ENCODE results near the gene KDM4C.

Gene KDM4C

DNA sequence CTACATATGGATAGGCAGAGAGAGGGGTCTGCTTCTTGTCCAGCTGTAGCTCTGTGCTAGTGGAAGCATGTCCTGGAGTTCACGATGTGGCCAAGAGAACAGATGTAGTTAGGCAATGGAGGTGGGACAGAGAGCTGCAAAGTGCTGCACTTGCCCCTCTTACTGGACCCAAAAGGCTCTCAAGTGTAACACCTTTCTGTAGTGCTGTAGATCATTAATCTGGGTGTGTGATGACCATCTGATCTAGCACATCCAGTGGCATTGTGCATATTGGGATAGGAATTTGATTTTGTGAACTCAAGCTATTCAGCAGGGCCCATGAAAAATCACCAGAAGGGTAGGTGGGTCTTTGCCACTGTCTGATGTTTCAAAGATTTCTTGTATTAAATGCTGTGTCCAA is 151.4 kb downstream of the KDM4C start:
- no peak for DNase-seq

DNA sequence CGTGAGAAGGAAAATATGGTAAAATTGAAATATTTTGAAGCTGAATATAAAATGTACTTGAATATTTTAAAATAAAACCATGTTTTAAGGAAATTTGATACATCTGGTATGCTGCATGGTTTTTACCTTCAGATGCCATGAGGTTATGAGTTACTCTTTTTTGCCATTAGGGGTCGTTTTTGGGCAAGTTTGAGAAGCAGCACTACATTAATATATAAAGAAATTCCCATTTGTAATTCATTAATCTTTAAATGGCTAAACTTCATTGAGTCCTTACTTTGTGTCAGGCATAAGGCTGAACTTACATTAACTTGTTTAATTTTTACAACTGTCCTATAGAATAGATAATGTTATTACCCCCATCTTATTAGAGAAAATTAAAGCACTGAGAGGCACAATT is 152.3 kb downstream of the KDM4C start:
- DNase-seq: no peak

- no peak for DNase-seq
Observed at GRCh38 chr9:6910497-6910896, 152.7 kb downstream of the KDM4C start.

DNA sequence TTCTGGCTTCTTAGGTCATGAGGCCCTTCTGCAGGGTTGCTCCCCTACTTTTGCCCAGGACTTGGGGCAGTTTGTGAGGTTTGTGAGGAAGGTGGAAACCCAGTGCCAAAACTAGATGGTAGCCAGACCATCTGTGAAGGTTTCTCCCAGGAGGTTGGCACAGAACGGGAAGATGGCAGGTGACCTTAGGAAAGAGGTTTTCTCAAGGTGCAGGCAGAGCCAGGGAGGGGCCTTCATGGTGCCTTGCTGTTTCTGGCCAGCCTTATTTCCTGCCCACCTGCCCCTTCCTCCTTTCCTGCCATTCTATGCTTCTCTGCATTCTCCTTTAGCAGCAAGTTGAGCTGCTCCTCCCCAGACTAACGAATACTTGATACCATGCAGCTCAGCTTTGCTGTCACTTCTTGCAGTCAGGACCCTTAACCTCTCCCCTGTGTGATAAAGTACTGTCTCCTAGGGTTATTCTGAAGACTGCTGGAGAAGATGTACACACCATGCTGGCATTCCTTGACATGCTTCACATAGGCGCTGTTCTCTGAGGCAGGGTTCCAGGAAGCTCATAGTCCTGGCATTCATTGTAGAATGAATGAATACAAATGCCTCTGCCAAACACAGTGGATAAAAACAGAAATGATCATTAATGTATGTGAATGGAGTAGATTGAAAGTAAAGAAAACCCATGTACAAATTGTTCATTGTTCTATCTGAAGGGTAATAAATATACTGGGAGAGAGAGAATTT is 154.3 kb downstream of the KDM4C start:
- no peak for DNase-seq

- no peak for DNase-seq
Observed at GRCh38 chr9:6915635-6916034, 157.9 kb downstream of the KDM4C start.

- no peak for DNase-seq
Observed at GRCh38 chr9:6917162-6917561, 159.4 kb downstream of the KDM4C start.

GRCh38 chr9:6920041-6920440 is 162.3 kb downstream of the KDM4C start:
- DNase-seq: no peak

DNA sequence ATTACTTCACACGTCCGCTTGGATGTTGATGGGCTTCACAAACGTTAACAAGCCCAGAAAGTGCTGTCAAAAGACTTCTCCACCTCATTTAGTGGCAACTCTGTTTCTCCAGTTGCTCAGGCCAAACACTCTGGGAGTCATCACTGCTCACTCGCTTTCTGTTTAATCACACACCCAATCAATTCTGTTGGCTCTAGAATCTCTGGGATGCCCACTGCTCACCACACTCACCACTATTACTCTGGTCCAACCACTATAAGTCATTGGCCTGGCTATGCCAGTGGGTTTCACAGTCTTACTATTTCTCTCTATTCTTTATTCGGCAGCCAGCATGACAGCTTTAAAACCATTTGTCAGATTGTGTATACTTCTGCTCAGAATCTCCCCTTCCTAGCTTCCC is 163.5 kb downstream of the KDM4C start:
- DNase-seq: no peak

- DNase-seq: no peak
Observed at GRCh38 chr9:6922124-6922676, 164.4 kb downstream of the KDM4C start.

DNA sequence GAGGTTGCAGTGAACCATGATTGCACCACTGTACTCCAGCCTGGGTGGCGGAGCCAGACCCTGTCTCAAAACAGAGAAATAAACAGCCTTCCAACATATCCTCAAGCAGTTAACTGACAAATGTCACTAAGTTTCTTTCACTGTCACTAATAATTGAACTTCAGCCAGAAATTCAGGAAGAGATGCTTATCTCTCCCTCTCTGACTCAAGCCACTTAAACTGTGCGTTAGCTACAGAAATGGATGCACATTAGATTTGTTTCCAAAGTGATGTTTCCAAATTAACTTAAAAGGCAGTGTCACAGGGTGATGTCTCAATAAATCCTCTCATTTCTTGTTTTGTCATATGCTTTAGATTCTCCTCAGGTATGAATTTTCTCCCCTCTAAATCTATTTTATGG is 164.9 kb downstream of the KDM4C start:
- no peak for DNase-seq

DNA sequence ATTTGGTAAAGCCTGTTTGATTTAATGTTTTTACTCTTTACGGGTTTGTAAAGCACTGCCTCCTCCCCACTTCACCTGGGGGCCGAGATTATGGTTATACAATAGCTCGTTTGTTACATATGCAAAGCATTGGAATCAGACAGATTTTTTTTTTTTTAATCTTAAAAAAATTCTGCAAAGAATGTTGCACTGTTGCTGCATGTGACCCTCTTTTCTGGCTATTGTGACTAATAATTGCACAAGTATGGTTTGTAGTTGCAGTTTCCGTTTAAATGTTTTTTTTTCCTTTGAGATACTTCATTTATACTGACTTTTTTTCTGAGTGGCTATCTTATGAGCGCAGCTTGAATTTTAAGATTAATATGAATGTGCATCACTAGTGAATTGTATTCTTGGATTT is 165.3 kb downstream of the KDM4C start:
- DNase-seq: no peak

GRCh38 chr9:6924149-6924548 is 166.4 kb downstream of the KDM4C start:
- no peak for DNase-seq

GRCh38 chr9:6924988-6925563 is 167.3 kb downstream of the KDM4C start:
- no peak for DNase-seq

GRCh38 chr9:6925836-6926235 is 168.1 kb downstream of the KDM4C start:
- no peak for DNase-seq

- no peak for DNase-seq
Observed at GRCh38 chr9:6926436-6926835, 168.7 kb downstream of the KDM4C start.

GRCh38 chr9:6927838-6928237 is 170.1 kb downstream of the KDM4C start:
- DNase-seq: no peak

DNA sequence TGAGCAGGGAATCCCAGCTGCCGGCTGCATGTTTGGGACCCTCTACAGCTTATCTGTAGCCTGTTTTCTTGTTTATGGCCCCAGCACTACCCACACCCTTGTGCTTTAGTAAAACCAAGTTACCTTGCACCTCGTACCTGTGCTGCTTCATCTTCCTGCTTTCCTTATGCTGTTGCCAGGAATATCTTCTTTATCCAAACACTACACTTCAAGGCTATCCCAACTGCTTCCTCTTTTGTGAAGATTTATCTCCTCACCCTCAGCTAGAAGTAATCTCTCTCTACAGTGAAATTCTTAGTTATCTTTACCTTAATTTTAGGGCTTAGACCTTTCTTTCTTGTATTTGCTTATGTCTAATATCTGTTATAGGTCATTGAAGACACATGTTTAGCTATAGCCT is 171.1 kb downstream of the KDM4C start:
- DNase-seq: no peak

DNA sequence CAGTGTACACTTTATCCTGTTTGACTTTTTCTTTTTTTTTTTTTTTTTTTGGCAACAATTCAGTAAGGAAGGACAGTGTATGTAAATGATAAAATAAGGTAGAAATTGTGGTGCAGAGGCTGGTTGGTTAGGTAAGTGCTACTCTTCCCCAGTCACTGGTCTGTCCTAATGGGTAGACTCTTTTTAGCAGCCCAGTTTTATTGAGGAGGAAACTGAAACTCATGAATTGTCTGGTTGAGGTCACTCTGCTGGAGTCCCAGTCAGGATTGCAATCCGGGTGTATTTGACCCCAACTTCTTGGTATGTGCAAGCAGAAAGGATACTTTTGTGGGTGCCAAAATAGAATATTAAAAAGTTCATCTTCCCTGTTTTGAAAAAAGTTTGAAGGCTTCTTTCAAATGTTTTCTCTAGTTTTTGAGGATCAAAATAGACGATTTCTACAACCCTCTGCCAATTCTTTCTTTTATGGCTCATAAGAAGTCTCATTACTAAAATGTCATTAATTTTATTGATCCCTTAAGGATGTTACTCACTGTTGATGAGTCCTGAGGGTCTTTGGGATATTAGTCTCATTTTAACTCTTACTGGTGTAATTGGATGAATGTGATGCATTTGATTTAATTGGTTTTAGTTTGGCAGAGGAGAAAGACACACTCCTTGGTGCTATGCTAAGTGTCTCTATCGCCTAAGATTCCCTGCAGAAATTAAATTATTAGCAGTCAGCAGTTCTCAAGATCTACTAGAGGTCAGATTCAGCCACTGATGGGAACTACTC is 171.9 kb downstream of the KDM4C start:
- no peak for DNase-seq

DNA sequence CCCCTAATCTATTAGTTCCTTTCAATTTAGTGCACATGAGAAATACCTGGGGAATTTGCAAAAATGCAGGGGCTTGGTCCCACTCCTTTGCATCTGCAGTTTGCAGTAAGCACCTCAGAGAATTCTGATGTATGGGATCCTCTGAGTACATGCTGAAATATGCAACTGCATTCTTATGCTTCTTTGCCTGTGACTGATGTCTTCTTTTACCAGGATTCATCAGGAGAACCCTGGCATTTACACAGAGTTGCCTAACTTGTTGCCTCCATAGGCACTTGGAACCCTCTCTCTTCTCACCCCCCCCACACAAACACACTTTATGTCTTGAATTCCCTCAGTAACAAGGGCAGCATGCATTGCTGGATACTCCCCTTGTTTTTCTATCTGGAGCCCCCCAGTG is 173.1 kb downstream of the KDM4C start:
- DNase-seq: no peak

GRCh38 chr9:6931913-6932312 is 174.1 kb downstream of the KDM4C start:
- peak; percentile 6 to 31 for DNase-seq

GRCh38 chr9:6936103-6936502 is 178.3 kb downstream of the KDM4C start:
- DNase-seq: no peak

DNA sequence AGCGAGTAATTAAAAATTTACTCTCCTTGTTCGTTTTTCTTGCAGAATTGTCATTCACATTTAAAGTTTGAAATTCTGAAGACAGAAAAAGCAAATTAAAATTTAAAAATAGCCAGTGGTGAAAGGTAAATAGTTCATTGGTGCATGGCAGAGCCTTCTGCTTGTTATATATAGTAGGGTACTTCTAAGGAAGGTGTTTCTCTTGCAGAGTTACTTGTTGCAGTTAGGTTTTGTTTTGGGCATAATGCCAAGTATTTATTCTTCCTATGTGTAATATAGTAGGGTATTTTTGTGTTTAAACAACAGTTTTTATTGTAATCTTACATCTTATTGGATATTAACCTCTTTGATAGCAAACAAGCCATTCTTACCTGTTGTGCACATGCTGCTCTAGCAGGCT is 179.4 kb downstream of the KDM4C start:
- no peak for DNase-seq

DNA sequence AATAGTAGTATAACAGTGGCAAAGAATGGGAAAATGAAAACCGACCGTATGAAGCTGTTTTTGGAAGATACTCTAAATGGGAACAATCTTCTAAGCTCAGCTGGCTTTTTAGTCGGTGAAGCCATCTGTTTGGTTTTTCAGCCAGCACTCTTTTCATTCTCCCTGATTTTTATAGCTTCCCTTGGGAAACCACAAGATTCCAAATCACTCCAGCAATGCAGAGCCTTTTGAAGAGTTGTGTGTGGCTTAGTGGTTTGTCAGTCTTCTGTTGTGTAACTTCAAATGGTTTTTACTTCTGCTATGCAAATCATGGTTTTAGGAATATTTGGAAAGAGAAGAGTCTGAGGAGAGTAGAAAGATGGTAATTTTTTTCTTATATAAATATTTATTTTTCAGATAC is 180.7 kb downstream of the KDM4C start:
- no peak for DNase-seq

GRCh38 chr9:6938873-6939272 is 181.1 kb downstream of the KDM4C start:
- DNase-seq: no peak

All from stimulated activated CD4-positive, alpha-beta T cell treated with anti-CD3 and anti-CD28 coated beads, Interleukin-4, amount 100 ng/mL, for 4 hours (primary cell).